NB4 (cell line): ENCODE data around the gene TM4SF1.
"Not testable (repeated sequence)": the region's sequence is repeated elsewhere in the genome, so short reads cannot be mapped to it uniquely, and the experiment has no call there.

Experiments used
- DNase-seq: peaks from one replicate; pipeline ENCODE4 v3.0.0; 2010; ENCODE audit warnings: low read depth
- H3K4me3 ChIP-seq: one replicate; pipeline ENCODE4 v1.5.1; 2011; ENCODE audit warnings: mild to moderate bottlenecking, low read depth, low read length, moderate library complexity
- MYC ChIP-seq: IDR thresholded peaks from 2 replicates; pipeline ENCODE4 v1.6.1; 2011; ENCODE audit warnings: low read depth, low read length
- POLR2A ChIP-seq: IDR thresholded peaks from 2 replicates; pipeline ENCODE4 v1.6.1; 2011; ENCODE audit warnings: mild to moderate bottlenecking; ENCODE audit not compliant: insufficient read length; ENCODE audit errors: extremely low read depth
- TF ChIP-seq, protein P1 (sequence below): IDR thresholded peaks from one replicate; pipeline ENCODE4 v1.5.1; 2012; ENCODE audit warnings: low read depth, low read length
- TF ChIP-seq, protein P2 (sequence below): IDR thresholded peaks from 2 replicates; pipeline ENCODE4 v1.6.1; 2011; ENCODE audit warnings: low read depth, low read length

TM4SF1 gene

DNA sequence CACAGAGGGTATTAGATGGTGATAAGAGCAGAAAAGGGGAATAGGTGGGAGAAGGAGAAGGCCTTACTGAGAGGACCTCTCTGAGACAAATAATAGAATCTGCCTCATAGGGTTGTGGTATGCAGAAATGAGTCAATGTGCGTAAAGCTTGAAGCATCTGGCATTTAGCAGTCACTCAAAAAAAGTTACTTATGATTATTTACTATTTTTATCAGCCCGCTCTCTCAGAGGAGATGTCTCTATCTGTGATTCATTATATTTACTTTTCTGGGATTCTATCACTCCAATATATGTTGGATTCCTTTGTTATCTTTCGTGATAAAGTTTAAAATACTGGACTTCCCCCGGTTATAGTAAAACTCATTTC is 4.6 kb upstream of the TM4SF1 start:
- H3K4me3 ChIP-seq, result no peak overlapping the region
- no peak for DNase-seq
- TF ChIP-seq, protein P1, sequence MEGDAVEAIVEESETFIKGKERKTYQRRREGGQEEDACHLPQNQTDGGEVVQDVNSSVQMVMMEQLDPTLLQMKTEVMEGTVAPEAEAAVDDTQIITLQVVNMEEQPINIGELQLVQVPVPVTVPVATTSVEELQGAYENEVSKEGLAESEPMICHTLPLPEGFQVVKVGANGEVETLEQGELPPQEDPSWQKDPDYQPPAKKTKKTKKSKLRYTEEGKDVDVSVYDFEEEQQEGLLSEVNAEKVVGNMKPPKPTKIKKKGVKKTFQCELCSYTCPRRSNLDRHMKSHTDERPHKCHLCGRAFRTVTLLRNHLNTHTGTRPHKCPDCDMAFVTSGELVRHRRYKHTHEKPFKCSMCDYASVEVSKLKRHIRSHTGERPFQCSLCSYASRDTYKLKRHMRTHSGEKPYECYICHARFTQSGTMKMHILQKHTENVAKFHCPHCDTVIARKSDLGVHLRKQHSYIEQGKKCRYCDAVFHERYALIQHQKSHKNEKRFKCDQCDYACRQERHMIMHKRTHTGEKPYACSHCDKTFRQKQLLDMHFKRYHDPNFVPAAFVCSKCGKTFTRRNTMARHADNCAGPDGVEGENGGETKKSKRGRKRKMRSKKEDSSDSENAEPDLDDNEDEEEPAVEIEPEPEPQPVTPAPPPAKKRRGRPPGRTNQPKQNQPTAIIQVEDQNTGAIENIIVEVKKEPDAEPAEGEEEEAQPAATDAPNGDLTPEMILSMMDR, result no peak
- no peak for TF ChIP-seq POLR2A
- TF ChIP-seq, protein P2, sequence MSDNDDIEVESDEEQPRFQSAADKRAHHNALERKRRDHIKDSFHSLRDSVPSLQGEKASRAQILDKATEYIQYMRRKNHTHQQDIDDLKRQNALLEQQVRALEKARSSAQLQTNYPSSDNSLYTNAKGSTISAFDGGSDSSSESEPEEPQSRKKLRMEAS, result no peak
- no peak for TF ChIP-seq MYC

DNA sequence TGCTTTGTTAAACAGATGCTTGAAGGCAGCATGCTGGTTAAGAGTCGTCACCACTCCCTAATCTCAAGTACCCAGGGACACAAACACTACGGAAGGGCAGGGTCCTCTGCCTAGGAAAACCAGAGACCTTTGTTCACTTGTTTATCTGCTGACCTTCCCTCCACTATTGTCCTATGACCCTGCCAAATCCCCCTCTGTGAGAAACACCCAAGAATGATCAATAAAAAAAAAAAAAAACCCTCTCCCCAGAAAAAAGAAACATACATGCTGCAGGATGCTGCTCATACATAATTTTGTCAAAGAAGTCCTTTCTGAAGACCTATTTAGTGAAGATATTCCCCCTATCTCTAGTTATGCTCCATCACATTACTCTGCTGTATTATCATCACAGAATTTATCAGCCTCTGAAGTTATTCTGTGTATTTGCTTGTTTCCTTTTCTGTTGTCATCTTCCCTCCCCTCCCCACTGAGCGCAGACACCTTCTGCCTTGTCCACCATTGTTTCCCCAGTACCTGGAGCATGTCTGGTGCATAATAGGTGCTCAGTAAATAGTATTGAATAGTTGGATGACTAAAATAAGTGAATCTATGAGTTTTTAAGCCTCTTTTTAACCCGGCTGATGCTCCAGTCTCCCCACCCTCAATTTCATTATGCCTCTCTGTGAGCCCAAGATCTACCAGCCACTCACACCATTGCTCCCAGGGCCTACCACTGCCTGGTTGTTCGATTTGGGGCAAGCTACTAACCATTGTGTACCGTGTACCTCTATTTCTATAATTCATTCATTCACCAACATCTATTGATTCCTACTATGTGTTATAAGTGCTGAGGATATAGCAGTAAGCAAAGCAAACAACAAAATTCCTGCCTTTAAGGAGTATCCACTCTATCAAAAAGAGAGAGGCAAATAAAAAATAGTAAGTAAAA is 4.0 kb upstream of the TM4SF1 start:
- DNase-seq, result no peak
- TF ChIP-seq, protein P2, result no peak
- TF ChIP-seq MYC (no peak), POLR2A (no peak)
- TF ChIP-seq, protein P1, result no peak
- H3K4me3 ChIP-seq, result no peak overlapping the region

DNA sequence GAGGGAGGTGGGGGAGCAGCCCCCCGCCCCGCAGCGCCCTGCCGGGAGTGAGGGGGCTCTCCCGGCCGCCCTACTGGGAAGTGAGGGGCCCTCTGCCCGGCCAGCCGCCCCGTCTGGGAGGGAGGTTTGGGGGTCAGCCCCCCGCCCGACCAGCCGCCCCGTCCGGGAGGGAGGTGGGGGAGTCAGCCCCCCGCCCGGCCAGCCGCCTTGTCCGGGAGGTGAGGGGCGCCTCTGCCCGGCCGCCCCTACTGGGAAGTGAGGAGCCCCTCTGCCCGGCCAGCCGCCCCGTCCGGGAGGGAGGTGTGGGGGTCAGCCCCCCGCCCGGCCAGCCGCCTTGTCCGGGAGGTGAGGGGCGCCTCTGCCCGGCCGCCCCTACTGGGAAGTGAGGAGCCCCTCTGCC is 2.8 kb upstream of the TM4SF1 start:
- not testable (repeated sequence) for H3K4me3 ChIP-seq, DNase-seq

DNA sequence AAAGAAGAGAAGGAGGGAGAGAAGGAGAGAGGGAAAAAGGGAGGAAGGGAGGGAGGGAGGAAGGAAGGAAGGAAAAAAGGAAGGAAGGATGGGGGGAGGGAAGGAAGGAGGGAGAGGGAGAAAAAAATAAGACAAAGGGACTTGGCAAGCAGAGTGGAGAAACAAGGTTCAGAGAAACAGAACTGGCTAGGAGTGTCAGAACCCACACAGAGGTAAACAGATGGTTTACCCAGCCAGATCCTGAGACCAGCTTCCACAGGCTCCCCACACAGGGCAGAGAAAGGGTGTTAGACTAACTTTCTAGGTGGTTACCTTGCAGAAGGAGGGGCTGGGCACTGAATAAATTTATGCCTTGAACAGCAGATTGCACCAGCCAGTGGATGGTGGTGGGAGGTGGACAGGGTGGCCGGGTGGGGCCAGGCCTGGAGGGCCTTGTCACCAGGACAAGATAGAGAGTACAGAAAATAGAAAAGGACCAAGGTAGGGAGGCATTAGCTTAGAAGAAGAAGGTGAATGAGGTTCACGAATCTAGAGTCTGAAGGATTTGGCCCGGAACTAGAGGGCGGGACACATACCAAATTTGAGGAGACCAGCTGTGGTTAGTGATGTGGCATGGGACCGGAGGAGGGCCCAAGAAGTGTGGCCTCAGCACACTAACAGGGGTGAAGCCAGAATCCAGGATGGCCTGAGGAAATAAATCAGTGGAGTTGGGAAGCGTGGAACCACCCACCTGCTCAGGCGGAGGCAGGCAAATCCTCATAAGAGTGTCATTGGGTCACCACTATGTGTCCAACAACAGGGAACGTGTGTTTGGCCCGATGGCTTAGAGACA is 1.2 kb upstream of the TM4SF1 start:
- TF ChIP-seq, protein P1, result no peak
- TF ChIP-seq POLR2A (no peak), MYC (no peak)
- TF ChIP-seq, protein P2, result no peak
- no peak for DNase-seq
- H3K4me3 ChIP-seq, result no peak overlapping the region

DNA sequence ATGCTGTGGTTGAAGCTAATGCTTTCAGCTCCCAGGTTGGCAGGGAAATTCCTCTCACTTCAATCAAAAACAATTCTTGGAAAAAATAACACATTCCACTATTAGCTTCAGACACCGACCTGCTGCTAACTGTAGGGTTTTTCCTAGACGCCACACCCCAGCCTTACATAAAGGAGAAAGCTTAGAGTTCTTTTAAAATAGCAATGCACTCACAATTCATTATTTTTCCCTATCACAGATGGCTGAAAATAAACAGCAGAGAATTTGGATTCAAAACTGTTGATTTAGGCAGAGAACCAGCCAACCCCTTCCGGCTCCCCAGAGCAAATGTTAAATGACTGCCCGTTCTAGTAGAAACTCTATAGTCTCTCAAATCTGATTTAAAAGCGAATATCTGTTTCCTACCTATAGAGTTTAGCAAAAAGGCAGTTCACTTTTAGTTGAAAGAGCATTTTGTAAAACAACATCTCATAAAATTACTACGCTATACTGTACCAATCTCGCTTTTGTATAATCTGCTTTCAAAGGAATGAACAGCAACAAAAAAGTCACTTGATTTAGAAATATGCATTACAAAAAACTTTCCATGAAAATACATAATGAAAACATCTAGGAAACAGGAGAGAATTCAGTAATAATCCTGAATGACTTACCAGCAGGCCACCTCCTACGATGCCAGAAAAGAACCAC is 586 bp downstream of the TM4SF1 start:
- DNase-seq, result no peak

More for the DNA sequence above, 586 bp downstream of the TM4SF1 start:
- no peak overlapping the region for H3K4me3 ChIP-seq
- TF ChIP-seq, protein P1, result no peak
- TF ChIP-seq POLR2A (no peak), MYC (no peak)
- TF ChIP-seq, protein P2, result no peak
